ENCODE measurements around the gene CACNA1C. TPM values are rescaled to one million over a fixed set of nuclear protein-coding genes. Genes with fewer than 3 reads are reported as not detected.

CACNA1C gene
- total and polyA plus RNA-seq, 5 donors from 2014 or later = 0.02 to 0.14 (median 0.10) TPM

DNA sequence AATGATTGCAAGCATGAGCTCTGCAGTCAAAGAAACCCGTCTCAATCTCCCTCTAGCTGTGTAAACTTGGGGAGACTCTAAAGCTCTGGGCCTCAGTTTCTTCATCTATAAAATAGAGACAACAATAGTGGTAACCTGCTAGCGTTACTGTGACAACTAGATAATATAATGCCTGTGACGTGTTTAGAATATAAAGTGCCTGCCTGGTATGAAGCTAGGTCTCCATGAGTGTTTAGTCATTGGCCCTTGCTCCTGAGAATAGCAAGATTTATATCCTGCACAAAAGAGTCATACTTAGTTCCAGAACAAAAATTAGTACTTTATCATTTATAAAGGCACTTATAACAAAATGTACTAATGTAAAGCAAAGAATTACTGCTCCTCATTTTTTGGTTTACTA, 39.7 kb upstream of the CACNA1C start:
- Histone ChIP-seq H3K4me1 (ENCODE audit: control insufficient read depth, insufficient read depth, low read length, poor library complexity, severe bottlenecking) (no peaks in the 10 kb centered on the region), H3K27me3 (ENCODE audit: control insufficient read depth, insufficient read depth, low read length) (no peaks in the 10 kb centered on the region), H3K36me3 (ENCODE audit: control insufficient read depth, insufficient read depth, low read length) (no peaks in the 10 kb centered on the region), H3K4me3 (ENCODE audit: low read depth, low read length) (no peak overlapping the region), H3K27ac (ENCODE audit: insufficient read depth, low read length, poor library complexity, severe bottlenecking) (no peak overlapping the region), H3K9me3 (ENCODE audit: control insufficient read depth in 2 of 2, low read length in 2 of 2) (no peaks in the 10 kb centered on the region)
- Mint-ChIP-seq H3K4me3 (no peak overlapping the region), H3K27me3 (no peaks in the 10 kb centered on the region), H3K36me3 (no peaks in the 10 kb centered on the region), H3K27ac (no peak overlapping the region), H3K9me3 (no peaks in the 10 kb centered on the region), H3K4me1 (peaks cover 6 to 25% (median 20%) of the 10 kb centered on the region in 4 donors)
- no peak for DNase-seq
- no peak for ATAC-seq (ENCODE audit: low read depth in 2 of 2)

GRCh38 chr12:2013527-2014223, 39.1 kb upstream of the CACNA1C start:
- no peaks in the 10 kb centered on the region for H3K4me1 ChIP-seq (ENCODE audit: control insufficient read depth, insufficient read depth, low read length, poor library complexity, severe bottlenecking)
- Mint-ChIP-seq H3K27ac (no peak overlapping the region), H3K27me3 (no peaks in the 10 kb centered on the region), H3K4me3 (no peak overlapping the region), H3K4me1 (peaks cover 6 to 26% (median 21%) of the 10 kb centered on the region in 4 donors), H3K9me3 (no peaks in the 10 kb centered on the region), H3K36me3 (no peaks in the 10 kb centered on the region)
- no peak for ATAC-seq (ENCODE audit: low read depth in 2 of 2)
- no peak overlapping the region for H3K27ac ChIP-seq (ENCODE audit: insufficient read depth, low read length, poor library complexity, severe bottlenecking)
- no peaks in the 10 kb centered on the region for H3K27me3 ChIP-seq (ENCODE audit: control insufficient read depth, insufficient read depth, low read length)
- no peak for DNase-seq
- no peaks in the 10 kb centered on the region for H3K36me3 ChIP-seq (ENCODE audit: control insufficient read depth, insufficient read depth, low read length)
- no peak overlapping the region for H3K4me3 ChIP-seq (ENCODE audit: low read depth, low read length)
- no peaks in the 10 kb centered on the region for H3K9me3 ChIP-seq (ENCODE audit: control insufficient read depth in 2 of 2, low read length in 2 of 2)

GRCh38 chr12:2014231-2014630, 38.6 kb upstream of the CACNA1C start:
- H3K27me3 ChIP-seq (ENCODE audit: control insufficient read depth, insufficient read depth, low read length) = no peaks in the 10 kb centered on the region
- no peaks in the 10 kb centered on the region for H3K9me3 Mint-ChIP-seq
- H3K36me3 ChIP-seq (ENCODE audit: control insufficient read depth, insufficient read depth, low read length) = no peaks in the 10 kb centered on the region
- H3K4me3 Mint-ChIP-seq = no peak overlapping the region
- H3K27ac Mint-ChIP-seq = no peak overlapping the region
- H3K27ac ChIP-seq (ENCODE audit: insufficient read depth, low read length, poor library complexity, severe bottlenecking) = no peak overlapping the region
- DNase-seq (no peak), ATAC-seq (ENCODE audit: low read depth in 2 of 2) (no peak)
- H3K4me1 Mint-ChIP-seq = peaks cover 6 to 26% (median 20%) of the 10 kb centered on the region in 4 donors
- H3K9me3 ChIP-seq (ENCODE audit: control insufficient read depth in 2 of 2, low read length in 2 of 2) = no peaks in the 10 kb centered on the region
- H3K4me3 ChIP-seq (ENCODE audit: low read depth, low read length) = no peak overlapping the region
- H3K4me1 ChIP-seq (ENCODE audit: control insufficient read depth, insufficient read depth, low read length, poor library complexity, severe bottlenecking) = no peaks in the 10 kb centered on the region
- H3K36me3 Mint-ChIP-seq = no peaks in the 10 kb centered on the region
- H3K27me3 Mint-ChIP-seq = no peaks in the 10 kb centered on the region

GRCh38 chr12:2016862-2017545, 35.8 kb upstream of the CACNA1C start:
- no peak overlapping the region for H3K27ac ChIP-seq (ENCODE audit: insufficient read depth, low read length, poor library complexity, severe bottlenecking)

GRCh38 chr12:2017546-2018337, 35.0 kb upstream of the CACNA1C start:
- Histone ChIP-seq H3K27ac (ENCODE audit: insufficient read depth, low read length, poor library complexity, severe bottlenecking) (no peak overlapping the region), H3K4me1 (ENCODE audit: control insufficient read depth, insufficient read depth, low read length, poor library complexity, severe bottlenecking) (no peaks in the 10 kb centered on the region), H3K9me3 (ENCODE audit: control insufficient read depth in 2 of 2, low read length in 2 of 2) (no peaks in the 10 kb centered on the region), H3K27me3 (ENCODE audit: control insufficient read depth, insufficient read depth, low read length) (no peaks in the 10 kb centered on the region), H3K4me3 (ENCODE audit: low read depth, low read length) (peak overlapping the region; percentile 62), H3K36me3 (ENCODE audit: control insufficient read depth, insufficient read depth, low read length) (no peaks in the 10 kb centered on the region)
- Mint-ChIP-seq H3K27ac (peak overlapping the region; percentile 38 to 89 (median 86)), H3K4me1 (peaks cover 3 to 16% (median 14%) of the 10 kb centered on the region in 4 donors), H3K9me3 (peaks cover 0 to 3% (median 0%) of the 10 kb centered on the region in 7 donors), H3K4me3 (peak overlapping the region in 3 of 4 donors; percentile 5 to 14 (median 11)), H3K36me3 (no peaks in the 10 kb centered on the region), H3K27me3 (no peaks in the 10 kb centered on the region)
- no peak for ATAC-seq (ENCODE audit: low read depth in 2 of 2)
- no peak for DNase-seq

More at GRCh38 chr12:2016862-2017545, 35.8 kb upstream of the CACNA1C start:
- ATAC-seq (ENCODE audit: low read depth in 2 of 2) = no peak
- Histone ChIP-seq H3K36me3 (ENCODE audit: control insufficient read depth, insufficient read depth, low read length) (no peaks in the 10 kb centered on the region), H3K4me3 (ENCODE audit: low read depth, low read length) (no peak overlapping the region), H3K27me3 (ENCODE audit: control insufficient read depth, insufficient read depth, low read length) (no peaks in the 10 kb centered on the region), H3K9me3 (ENCODE audit: control insufficient read depth in 2 of 2, low read length in 2 of 2) (no peaks in the 10 kb centered on the region), H3K4me1 (ENCODE audit: control insufficient read depth, insufficient read depth, low read length, poor library complexity, severe bottlenecking) (no peaks in the 10 kb centered on the region)
- DNase-seq = peak in 1 of 3 donors; percentile 7
- Mint-ChIP-seq H3K4me3 (peak overlapping the region in 1 of 4 donors; percentile 14), H3K27ac (peak overlapping the region in 2 of 3 donors; percentile 48 to 86), H3K36me3 (no peaks in the 10 kb centered on the region), H3K4me1 (peaks cover 3 to 16% (median 14%) of the 10 kb centered on the region in 4 donors), H3K9me3 (peaks cover 0 to 3% (median 0%) of the 10 kb centered on the region in 7 donors), H3K27me3 (no peaks in the 10 kb centered on the region)

- Histone ChIP-seq H3K27ac (ENCODE audit: insufficient read depth, low read length, poor library complexity, severe bottlenecking) (no peak overlapping the region), H3K4me3 (ENCODE audit: low read depth, low read length) (peak overlapping the region; percentile 62), H3K27me3 (ENCODE audit: control insufficient read depth, insufficient read depth, low read length) (no peaks in the 10 kb centered on the region), H3K9me3 (ENCODE audit: control insufficient read depth in 2 of 2, low read length in 2 of 2) (no peaks in the 10 kb centered on the region), H3K4me1 (ENCODE audit: control insufficient read depth, insufficient read depth, low read length, poor library complexity, severe bottlenecking) (no peaks in the 10 kb centered on the region), H3K36me3 (ENCODE audit: control insufficient read depth, insufficient read depth, low read length) (no peaks in the 10 kb centered on the region)
- ATAC-seq (ENCODE audit: low read depth in 2 of 2) (no peak), DNase-seq (no peak)
- Mint-ChIP-seq H3K27me3 (no peaks in the 10 kb centered on the region), H3K9me3 (peaks cover 0 to 3% (median 0%) of the 10 kb centered on the region in 7 donors), H3K4me3 (no peak overlapping the region), H3K36me3 (no peaks in the 10 kb centered on the region), H3K27ac (peak overlapping the region in 1 of 3 donors; percentile 86), H3K4me1 (peaks cover 3 to 16% (median 14%) of the 10 kb centered on the region in 4 donors)
Measured at GRCh38 chr12:2018391-2018790, 34.4 kb upstream of the CACNA1C start.

- H3K4me1 ChIP-seq (ENCODE audit: control insufficient read depth, insufficient read depth, low read length, poor library complexity, severe bottlenecking) = no peaks in the 10 kb centered on the region
- DNase-seq (no peak), ATAC-seq (ENCODE audit: low read depth in 2 of 2) (no peak)
- H3K4me3 ChIP-seq (ENCODE audit: low read depth, low read length) = no peak overlapping the region
- no peaks in the 10 kb centered on the region for H3K27me3 ChIP-seq (ENCODE audit: control insufficient read depth, insufficient read depth, low read length)
- Mint-ChIP-seq H3K36me3 (no peaks in the 10 kb centered on the region), H3K4me1 (peaks cover 3 to 16% (median 14%) of the 10 kb centered on the region in 4 donors), H3K27me3 (no peaks in the 10 kb centered on the region), H3K9me3 (peaks cover 0 to 3% (median 0%) of the 10 kb centered on the region in 7 donors), H3K4me3 (no peak overlapping the region), H3K27ac (no peak overlapping the region)
- no peaks in the 10 kb centered on the region for H3K36me3 ChIP-seq (ENCODE audit: control insufficient read depth, insufficient read depth, low read length)
- H3K9me3 ChIP-seq (ENCODE audit: control insufficient read depth in 2 of 2, low read length in 2 of 2) = no peaks in the 10 kb centered on the region
- no peak overlapping the region for H3K27ac ChIP-seq (ENCODE audit: insufficient read depth, low read length, poor library complexity, severe bottlenecking)
Measured at GRCh38 chr12:2019126-2019525, 33.7 kb upstream of the CACNA1C start.
